Breast epithelium (tissue), 4 donors: Measurements from ENCODE around the gene CBFA2T2. TPM values are rescaled to one million over a fixed set of nuclear protein-coding genes. Genes with fewer than 3 reads are reported as not detected.
"Not testable (repeated sequence)": the region's sequence is repeated elsewhere in the genome, so short reads cannot be mapped to it uniquely, and the experiment has no call there.

Experiments
- DNase-seq, 2 donors: peaks; one replicate each; pipeline ENCODE4 v3.0.0-alpha.2; 2019; ENCODE audit warnings: low spot score in 2 of 2
- H3K27ac ChIP-seq, 2 donors: fragments of 200-600 bp; sonication (generic) in 1 of 2; one replicate each; pipeline ENCODE4 v1.5.1; 2016 to 2019; ENCODE audit warnings: mild to moderate bottlenecking in 1 of 2
- H3K27me3 ChIP-seq, 2 donors: fragments of 200-600 bp; sonication (generic) in 1 of 2; one replicate each; pipeline versions ENCODE4 v1.5.1 to v1.6.0; 2017 to 2019; ENCODE audit warnings: control low read depth in 1 of 2, mild to moderate bottlenecking in 1 of 2
- H3K36me3 ChIP-seq: fragments of 200-600 bp; one replicate; pipeline ENCODE4 v1.5.1; 2019
- H3K4me1 ChIP-seq, 2 donors: fragments of 200-600 bp; sonication (generic); one replicate each; pipeline ENCODE4 v1.5.1; 2016 to 2019; ENCODE audit warnings: control low read depth in 1 of 2
- H3K4me3 ChIP-seq, 3 donors: fragments of 200-600 bp; sonication (generic); 1 replicate in 2 of 3; 2 replicates in 1 of 3; pipeline ENCODE4 v1.5.1; 2016 to 2019; ENCODE audit warnings: mild to moderate bottlenecking in 3 of 3, moderate library complexity in 2 of 3
- H3K9me3 ChIP-seq, 2 donors: fragments of 200-600 bp; sonication (generic) in 1 of 2; one replicate each; pipeline ENCODE4 v1.5.1; 2016 to 2019; ENCODE audit warnings: control low read depth in 1 of 2
- POLR2A ChIP-seq: fragments of 450-650 bp; IDR thresholded peaks from one replicate; pipeline ENCODE4 v1.6.1; 2016; ENCODE audit warnings: antibody characterized with exemption, mild to moderate bottlenecking, moderate library complexity
- POLR2AphosphoS5 ChIP-seq, 3 donors: sonication (generic); formaldehyde crosslinking; IDR thresholded peaks; one replicate each; pipeline ENCODE4 v1.6.1; 2017; ENCODE audit warnings: antibody characterized with exemption in 3 of 3
- intact Hi-C: fragments of 100-400 bp; cut with DNase I; formaldehyde crosslinking; loops from one replicate; pipeline ENCODE4 v1.15.1; 2023; ENCODE audit warnings: low total_unique reads
- total RNA-seq, 3 donors: library from RNA; depleted of rRNA; stranded (reverse); fragments of >200 nt; gene quantifications; one replicate each; pipeline ENCODE4 v1.1.0, GENCODE V29; 2016
- TF ChIP-seq, protein P1 (sequence below), 3 donors: fragments of 450-650 bp; IDR thresholded peaks; one replicate each; pipeline ENCODE4 v1.5.1; 2016 to 2017; ENCODE audit warnings: antibody characterized with exemption in 3 of 3, mild to moderate bottlenecking in 3 of 3, moderate library complexity in 3 of 3

CBFA2T2 gene
- total RNA-seq, 3 donors from 2014 or later = 10.9 to 20.9 (median 17.0) TPM

DNA sequence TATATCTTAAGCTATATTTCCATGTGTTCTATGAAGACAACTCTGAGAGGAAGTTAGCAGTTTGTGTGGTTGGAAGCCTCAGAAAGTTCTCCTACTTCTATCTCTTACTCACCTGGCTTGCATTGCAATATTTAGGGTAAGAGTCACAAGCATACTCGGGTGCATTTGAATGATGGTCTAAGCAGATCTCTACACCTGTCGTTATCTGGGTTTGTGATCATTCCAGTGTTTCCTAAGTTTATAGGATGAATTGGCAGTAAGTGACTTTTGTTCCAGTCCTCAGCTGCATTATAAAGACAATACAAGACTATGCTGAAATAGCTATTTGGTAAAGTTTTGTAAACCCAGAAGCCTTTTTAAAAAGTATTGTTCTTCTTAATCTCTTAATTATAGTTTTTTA is 36.9 kb downstream of the CBFA2T2 start:
- H3K27me3 ChIP-seq = no peaks in the 10 kb centered on the region
- intact Hi-C loops = no loop called here
- TF ChIP-seq POLR2A (no peak), POLR2AphosphoS5 (IDR thresholded peaks at IDR 0.05) (no peak)
- TF ChIP-seq, protein P1, sequence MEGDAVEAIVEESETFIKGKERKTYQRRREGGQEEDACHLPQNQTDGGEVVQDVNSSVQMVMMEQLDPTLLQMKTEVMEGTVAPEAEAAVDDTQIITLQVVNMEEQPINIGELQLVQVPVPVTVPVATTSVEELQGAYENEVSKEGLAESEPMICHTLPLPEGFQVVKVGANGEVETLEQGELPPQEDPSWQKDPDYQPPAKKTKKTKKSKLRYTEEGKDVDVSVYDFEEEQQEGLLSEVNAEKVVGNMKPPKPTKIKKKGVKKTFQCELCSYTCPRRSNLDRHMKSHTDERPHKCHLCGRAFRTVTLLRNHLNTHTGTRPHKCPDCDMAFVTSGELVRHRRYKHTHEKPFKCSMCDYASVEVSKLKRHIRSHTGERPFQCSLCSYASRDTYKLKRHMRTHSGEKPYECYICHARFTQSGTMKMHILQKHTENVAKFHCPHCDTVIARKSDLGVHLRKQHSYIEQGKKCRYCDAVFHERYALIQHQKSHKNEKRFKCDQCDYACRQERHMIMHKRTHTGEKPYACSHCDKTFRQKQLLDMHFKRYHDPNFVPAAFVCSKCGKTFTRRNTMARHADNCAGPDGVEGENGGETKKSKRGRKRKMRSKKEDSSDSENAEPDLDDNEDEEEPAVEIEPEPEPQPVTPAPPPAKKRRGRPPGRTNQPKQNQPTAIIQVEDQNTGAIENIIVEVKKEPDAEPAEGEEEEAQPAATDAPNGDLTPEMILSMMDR (IDR thresholded peaks at IDR 0.05) = no peak

DNA sequence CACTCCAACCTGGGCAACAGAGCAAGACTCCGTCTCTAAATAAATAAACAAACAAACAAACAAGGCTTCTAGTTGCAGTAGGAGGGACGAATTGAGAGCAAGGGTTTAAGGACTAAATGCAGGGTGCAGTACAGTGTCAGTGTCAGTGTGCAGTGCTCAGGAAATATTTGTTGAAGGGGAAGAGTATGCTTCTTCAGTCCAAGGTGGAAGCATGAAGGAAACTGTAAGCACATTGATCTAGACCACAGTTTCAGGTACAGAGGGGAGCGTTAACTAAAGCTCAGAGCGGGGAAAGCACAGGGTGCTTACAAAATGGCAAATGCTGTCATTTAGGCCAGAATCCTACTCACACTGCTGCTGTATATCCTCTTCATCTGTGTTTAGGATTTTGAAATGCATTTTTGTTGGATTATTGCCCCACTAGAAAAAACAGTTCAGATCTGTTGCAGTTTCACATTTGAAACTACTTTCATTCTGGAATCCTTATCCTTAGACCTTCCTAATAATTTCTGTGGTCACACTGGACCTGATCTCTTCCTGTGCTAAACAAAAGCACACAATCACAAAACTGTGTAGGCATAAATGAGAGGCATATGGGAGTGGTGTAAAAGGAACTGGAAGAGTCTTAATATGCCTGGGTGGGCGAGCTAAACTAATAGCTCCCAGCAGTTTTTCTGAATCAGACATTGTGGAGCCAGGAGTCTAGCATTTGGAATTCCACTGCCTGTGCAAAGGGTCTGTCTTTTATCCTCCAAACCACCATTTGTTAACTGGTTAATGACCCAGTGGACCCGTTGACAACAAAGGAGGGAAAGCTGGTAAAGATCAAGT is 41.4 kb downstream of the CBFA2T2 start:
- H3K36me3 ChIP-seq = no peaks in the 10 kb centered on the region
- TF ChIP-seq POLR2A = no peak
- TF ChIP-seq, protein P1 (IDR thresholded peaks at IDR 0.05) = no peak
- TF ChIP-seq POLR2AphosphoS5 (IDR thresholded peaks at IDR 0.05) = no peak
- no peak overlapping the region for H3K4me3 ChIP-seq
- no peaks in the 10 kb centered on the region for H3K4me1 ChIP-seq
- H3K9me3 ChIP-seq = no peaks in the 10 kb centered on the region
- H3K27ac ChIP-seq = peak overlapping the region in 1 of 2 donors; percentile 34
- intact Hi-C loops = no loop called here
- H3K27me3 ChIP-seq = no peaks in the 10 kb centered on the region
- no peak for DNase-seq

More for the DNA sequence above, 36.9 kb downstream of the CBFA2T2 start:
- DNase-seq = no peak
- no peaks in the 10 kb centered on the region for H3K4me1 ChIP-seq
- H3K27ac ChIP-seq = no peak overlapping the region
- H3K9me3 ChIP-seq = no peaks in the 10 kb centered on the region
- H3K4me3 ChIP-seq = no peak overlapping the region
- no peaks in the 10 kb centered on the region for H3K36me3 ChIP-seq

DNA sequence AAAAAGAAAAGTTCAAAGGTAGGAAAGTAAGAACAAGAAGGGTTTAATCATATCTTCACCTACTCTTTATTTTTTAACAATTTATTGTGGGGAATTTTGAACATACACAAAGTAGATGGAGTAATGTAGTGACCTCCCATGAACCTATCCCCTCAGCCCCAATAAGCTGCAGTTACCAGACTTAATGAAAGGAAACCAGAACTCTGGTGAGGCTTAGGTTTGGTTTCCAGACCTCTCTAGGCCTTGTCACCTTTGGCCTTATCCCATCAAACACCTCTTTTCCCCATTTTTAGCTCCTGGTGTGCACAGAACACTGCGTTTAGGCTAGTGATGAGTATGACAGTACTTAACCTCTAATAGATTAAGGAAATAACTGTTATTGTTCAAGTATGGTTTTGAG is 42.0 kb downstream of the CBFA2T2 start:
- Histone ChIP-seq H3K36me3 (no peaks in the 10 kb centered on the region), H3K4me3 (no peak overlapping the region), H3K27ac (no peak overlapping the region), H3K4me1 (no peaks in the 10 kb centered on the region), H3K27me3 (no peaks in the 10 kb centered on the region), H3K9me3 (no peaks in the 10 kb centered on the region)
- TF ChIP-seq POLR2A (no peak), POLR2AphosphoS5 (IDR thresholded peaks at IDR 0.05) (no peak)
- TF ChIP-seq, protein P1 (IDR thresholded peaks at IDR 0.05) = no peak
- DNase-seq = no peak
- intact Hi-C loops = no loop called here

DNA sequence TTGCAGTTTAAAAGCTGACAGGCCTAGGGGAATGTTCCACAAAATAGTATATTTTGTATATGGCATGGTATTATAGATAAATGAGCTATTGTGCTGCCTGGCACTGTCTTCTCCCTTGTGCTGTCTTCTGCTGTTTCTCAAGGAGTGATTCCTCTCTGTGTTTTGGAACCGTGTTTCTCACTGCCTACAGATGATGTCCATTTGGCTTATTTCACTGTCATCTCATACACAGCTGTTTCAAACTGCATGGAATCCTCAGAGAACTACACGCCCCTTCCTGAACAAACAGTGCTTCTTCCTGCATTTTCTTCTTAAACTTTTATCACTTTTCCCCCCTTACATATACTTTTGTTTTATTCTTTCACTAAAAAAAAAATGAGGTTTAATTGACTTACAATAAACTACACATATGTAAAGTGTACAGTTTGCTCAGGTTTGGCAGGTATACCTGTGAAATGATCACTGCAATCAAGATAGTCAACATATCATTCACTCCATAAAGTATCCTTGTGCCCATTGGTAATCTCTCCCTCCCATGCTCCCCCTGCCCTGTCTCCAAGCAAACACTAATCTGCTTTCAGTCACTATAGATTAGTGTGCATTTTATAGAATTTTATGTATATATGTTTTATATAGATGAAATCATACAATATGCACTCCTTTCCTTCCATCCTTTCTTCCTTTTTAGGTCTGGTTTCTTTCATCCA is 43.0 kb downstream of the CBFA2T2 start:
- intact Hi-C loops = no loop called here
- no peak for TF ChIP-seq POLR2A
- TF ChIP-seq, protein P1 (IDR thresholded peaks at IDR 0.05) = no peak
- no peak for TF ChIP-seq POLR2AphosphoS5 (IDR thresholded peaks at IDR 0.05)
- DNase-seq = no peak
- Histone ChIP-seq H3K9me3 (no peaks in the 10 kb centered on the region), H3K4me1 (no peaks in the 10 kb centered on the region), H3K36me3 (no peaks in the 10 kb centered on the region), H3K27ac (no peak overlapping the region), H3K4me3 (no peak overlapping the region), H3K27me3 (no peaks in the 10 kb centered on the region)

DNA sequence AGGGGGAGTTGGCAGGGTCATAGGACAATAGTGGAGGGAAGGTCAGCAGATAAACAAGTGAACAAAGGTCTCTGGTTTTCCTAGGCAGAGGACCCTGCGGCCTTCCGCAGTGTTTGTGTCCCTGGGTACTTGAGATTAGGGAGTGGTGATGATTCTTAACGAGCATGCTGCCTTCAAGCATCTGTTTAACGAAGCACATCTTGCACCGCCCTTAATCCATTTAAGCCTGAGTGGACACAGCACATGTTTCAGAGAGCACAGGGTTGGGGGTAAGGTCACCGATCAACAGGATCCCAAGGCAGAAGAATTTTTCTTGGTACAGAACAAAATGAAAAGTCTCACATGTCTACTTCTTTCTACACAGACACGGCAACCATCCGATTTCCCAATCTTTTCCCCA is 45.8 kb downstream of the CBFA2T2 start:
- DNase-seq, H3K27ac ChIP-seq, H3K9me3 ChIP-seq, intact Hi-C loops, H3K4me3 ChIP-seq, H3K36me3 ChIP-seq, H3K27me3 ChIP-seq, H3K4me1 ChIP-seq: not testable (repeated sequence)
